HEK293 (cell line): ENCODE results near the gene CR1.
A peak's percentile ranks its signal among the peaks of the same experiment; 100 is the strongest.

ENCODE experiments used
- CTCF ChIA-PET: fragments of 350-600 bp; formaldehyde crosslinking; extraction: SDS; loops from one replicate; lab custom pipeline; 2021; ENCODE audit warnings: antibody characterized with exemption; lab: Yijun Ruan, JAX
- POLR2A ChIA-PET: fragments of 300-600 bp; formaldehyde crosslinking; extraction: SDS; loops from one replicate; lab custom pipeline; 2020; ENCODE audit warnings: antibody characterized with exemption, inconsistent platforms; lab: Yijun Ruan, JAX
- H3K27ac ChIP-seq: fragments of 200-500 bp; sonication (Bioruptor generic); 2 replicates; pipeline ENCODE4 v1.5.1; 2014; ENCODE audit warnings: low read depth, low read length, control low read depth, inconsistent platforms; ENCODE audit errors: extremely low read depth
- H3K36me3 ChIP-seq, 2 experiments: fragments of 200-500 bp in 1 of 2; sonication (Bioruptor generic) in 1 of 2; 1 replicate in 1 of 2; 2 replicates in 1 of 2; pipeline ENCODE4 v1.5.1; 2014 to 2017; ENCODE audit warnings: inconsistent platforms in 2 of 2, low read length in 2 of 2; ENCODE audit not compliant: control insufficient read depth in 2 of 2, insufficient read depth in 1 of 2
- H3K4me1 ChIP-seq: fragments of 200-500 bp; sonication (Bioruptor generic); 2 replicates; pipeline ENCODE4 v1.5.1; 2014; ENCODE audit warnings: mild to moderate bottlenecking, low read length, inconsistent platforms; ENCODE audit not compliant: control insufficient read depth, insufficient read depth
- H3K4me3 ChIP-seq: 2 replicates; pipeline ENCODE4 v1.5.1; 2011; ENCODE audit warnings: low read depth, mild to moderate bottlenecking, control low read depth, low read length, moderate library complexity
- H3K9me3 ChIP-seq: fragments of 200-500 bp; sonication (Bioruptor generic); 2 replicates; pipeline ENCODE4 v1.5.1; 2014; ENCODE audit warnings: low read depth, low read length, inconsistent platforms; ENCODE audit not compliant: control insufficient read depth, insufficient read depth
- HOXC10 ChIP-seq: sonication (generic); formaldehyde crosslinking; IDR thresholded peaks from 2 replicates; pipeline ENCODE4 v1.8.1; 2023; ENCODE audit warnings: mild to moderate bottlenecking, missing genetic modification reagents
- SCRT2 ChIP-seq: fragments of 450-650 bp; formaldehyde crosslinking; IDR thresholded peaks from 2 replicates; pipeline ENCODE4 v1.5.1; 2016; ENCODE audit warnings: missing biosample characterization, missing genetic modification characterization
- TRIM28 ChIP-seq: IDR thresholded peaks from 2 replicates; pipeline ENCODE4 v1.6.1; 2011; ENCODE audit warnings: low read length, control low read depth, borderline replicate concordance
- ZFP37 ChIP-seq: fragments of 450-650 bp; formaldehyde crosslinking; IDR thresholded peaks from 2 replicates; pipeline ENCODE4 v1.5.1; 2016; ENCODE audit warnings: missing biosample characterization, missing genetic modification characterization
- ZNF121 ChIP-seq: fragments of 450-650 bp; formaldehyde crosslinking; IDR thresholded peaks from 2 replicates; pipeline ENCODE4 v1.5.1; 2016; ENCODE audit warnings: missing biosample characterization, missing genetic modification characterization
- ZNF157 ChIP-seq: fragments of 450-650 bp; formaldehyde crosslinking; IDR thresholded peaks from 2 replicates; pipeline ENCODE4 v1.5.1; 2016; ENCODE audit warnings: missing biosample characterization, missing genetic modification characterization
- ZNF214 ChIP-seq: fragments of 450-650 bp; formaldehyde crosslinking; IDR thresholded peaks from 2 replicates; pipeline ENCODE4 v1.5.1; 2017; ENCODE audit warnings: missing biosample characterization, mild to moderate bottlenecking, missing genetic modification characterization, borderline replicate concordance
- ZNF302 ChIP-seq: fragments of 450-650 bp; formaldehyde crosslinking; IDR thresholded peaks from 2 replicates; pipeline ENCODE4 v1.5.1; 2016; ENCODE audit warnings: missing biosample characterization, missing genetic modification characterization, low read depth
- ZNF341 ChIP-seq: fragments of 450-650 bp; formaldehyde crosslinking; IDR thresholded peaks from 2 replicates; pipeline ENCODE4; 2016; ENCODE audit warnings: low read depth, missing biosample characterization, missing genetic modification characterization
- ZNF449 ChIP-seq: fragments of 450-650 bp; formaldehyde crosslinking; IDR thresholded peaks from 2 replicates; pipeline ENCODE4 v1.5.1; 2017; ENCODE audit warnings: missing biosample characterization, mild to moderate bottlenecking, missing genetic modification characterization, moderate library complexity
- ZNF501 ChIP-seq: fragments of 450-650 bp; formaldehyde crosslinking; IDR thresholded peaks from 2 replicates; pipeline ENCODE4 v1.5.1; 2016; ENCODE audit warnings: missing biosample characterization, missing genetic modification characterization
- ZNF514 ChIP-seq: fragments of 450-650 bp; formaldehyde crosslinking; IDR thresholded peaks from 2 replicates; pipeline ENCODE4 v1.5.1; 2016; ENCODE audit warnings: missing biosample characterization, missing genetic modification characterization
- ZNF529 ChIP-seq: fragments of 450-650 bp; formaldehyde crosslinking; IDR thresholded peaks from 2 replicates; pipeline ENCODE4 v1.5.1; 2017; ENCODE audit warnings: missing genetic modification characterization, missing biosample characterization; ENCODE audit not compliant: insufficient replicate concordance
- ZNF530 ChIP-seq: fragments of 450-650 bp; formaldehyde crosslinking; IDR thresholded peaks from 2 replicates; pipeline ENCODE4 v1.5.1; 2016; ENCODE audit warnings: low read depth, missing biosample characterization, missing genetic modification characterization
- ZNF544 ChIP-seq: fragments of 450-650 bp; formaldehyde crosslinking; IDR thresholded peaks from 2 replicates; pipeline ENCODE4 v1.5.0; 2017; ENCODE audit warnings: missing biosample characterization, missing genetic modification characterization
- ZNF624 ChIP-seq: fragments of 450-650 bp; formaldehyde crosslinking; IDR thresholded peaks from 2 replicates; pipeline ENCODE4 v1.5.1; 2017; ENCODE audit warnings: missing biosample characterization, missing genetic modification characterization
- ZNF654 ChIP-seq: fragments of 450-650 bp; formaldehyde crosslinking; IDR thresholded peaks from 2 replicates; pipeline ENCODE4 v1.5.1; 2016; ENCODE audit warnings: low read depth, missing biosample characterization, missing genetic modification characterization
- ZNF660 ChIP-seq: fragments of 450-650 bp; IDR thresholded peaks from 2 replicates; pipeline ENCODE4 v1.5.1; 2018; ENCODE audit warnings: missing biosample characterization, mild to moderate bottlenecking, missing genetic modification characterization
- ZNF670 ChIP-seq: fragments of 450-650 bp; formaldehyde crosslinking; IDR thresholded peaks from 2 replicates; pipeline ENCODE4 v1.5.1; 2016; ENCODE audit warnings: missing biosample characterization, missing genetic modification characterization, low read depth
- ZNF776 ChIP-seq: fragments of 450-650 bp; formaldehyde crosslinking; IDR thresholded peaks from 2 replicates; pipeline ENCODE4 v1.5.0; 2017; ENCODE audit warnings: missing biosample characterization, missing genetic modification characterization, borderline replicate concordance
- ZSCAN23 ChIP-seq: fragments of 450-650 bp; formaldehyde crosslinking; IDR thresholded peaks from 2 replicates; pipeline ENCODE4 v1.5.1; 2016; ENCODE audit warnings: missing biosample characterization, missing genetic modification characterization
- TF ChIP-seq, protein P1 (sequence below): fragments of 450-650 bp; formaldehyde crosslinking; IDR thresholded peaks from 2 replicates; pipeline ENCODE4 v1.5.1; 2016; ENCODE audit warnings: missing biosample characterization, missing genetic modification characterization
- TF ChIP-seq, protein P2 (sequence below): fragments of 450-650 bp; formaldehyde crosslinking; IDR thresholded peaks from 2 replicates; pipeline ENCODE4 v1.5.1; 2016; ENCODE audit warnings: missing biosample characterization, missing genetic modification characterization
- TF ChIP-seq, protein P3 (sequence below): fragments of 450-650 bp; formaldehyde crosslinking; IDR thresholded peaks from 2 replicates; pipeline ENCODE4 v1.5.1; 2016; ENCODE audit warnings: missing biosample characterization, missing genetic modification characterization

CR1 gene

GRCh38 chr1:207612762-207613161, 116.8 kb downstream of the CR1 start:
- POLR2A ChIA-PET, result no interaction called here

DNA sequence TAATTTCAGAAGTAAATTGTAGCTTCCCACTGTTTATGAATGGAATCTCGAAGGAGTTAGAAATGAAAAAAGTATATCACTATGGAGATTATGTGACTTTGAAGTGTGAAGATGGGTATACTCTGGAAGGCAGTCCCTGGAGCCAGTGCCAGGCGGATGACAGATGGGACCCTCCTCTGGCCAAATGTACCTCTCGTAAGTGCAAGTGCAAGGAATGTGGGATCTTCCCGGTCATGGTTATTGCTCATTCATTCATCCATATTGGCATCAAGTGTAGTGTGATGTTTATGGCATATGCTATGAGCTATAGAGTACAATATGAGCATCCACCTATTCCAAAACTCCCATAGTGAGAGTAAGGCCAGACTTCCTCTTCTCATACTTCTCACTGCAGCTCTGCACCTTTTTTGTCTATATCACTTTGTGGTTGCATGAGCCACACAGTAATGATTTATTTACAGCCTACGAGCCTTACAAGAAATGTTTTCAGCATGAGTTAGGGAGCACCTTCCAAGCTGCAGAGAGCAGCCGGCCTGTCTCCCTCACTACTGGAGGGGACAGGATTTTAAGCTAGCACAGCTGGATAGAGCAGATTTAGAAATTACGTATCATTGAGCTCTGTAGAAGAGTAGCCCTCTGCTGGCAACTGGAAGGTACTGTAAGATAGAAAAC, 124.0 kb downstream of the CR1 start:
- no peaks in the 10 kb centered on the region for H3K4me1 ChIP-seq
- TF ChIP-seq ZNF501 (tag by site-specific recombination), result no peak
- no peak for TF ChIP-seq HOXC10 (CRISPR knock-in tag)
- TF ChIP-seq, protein P1, sequence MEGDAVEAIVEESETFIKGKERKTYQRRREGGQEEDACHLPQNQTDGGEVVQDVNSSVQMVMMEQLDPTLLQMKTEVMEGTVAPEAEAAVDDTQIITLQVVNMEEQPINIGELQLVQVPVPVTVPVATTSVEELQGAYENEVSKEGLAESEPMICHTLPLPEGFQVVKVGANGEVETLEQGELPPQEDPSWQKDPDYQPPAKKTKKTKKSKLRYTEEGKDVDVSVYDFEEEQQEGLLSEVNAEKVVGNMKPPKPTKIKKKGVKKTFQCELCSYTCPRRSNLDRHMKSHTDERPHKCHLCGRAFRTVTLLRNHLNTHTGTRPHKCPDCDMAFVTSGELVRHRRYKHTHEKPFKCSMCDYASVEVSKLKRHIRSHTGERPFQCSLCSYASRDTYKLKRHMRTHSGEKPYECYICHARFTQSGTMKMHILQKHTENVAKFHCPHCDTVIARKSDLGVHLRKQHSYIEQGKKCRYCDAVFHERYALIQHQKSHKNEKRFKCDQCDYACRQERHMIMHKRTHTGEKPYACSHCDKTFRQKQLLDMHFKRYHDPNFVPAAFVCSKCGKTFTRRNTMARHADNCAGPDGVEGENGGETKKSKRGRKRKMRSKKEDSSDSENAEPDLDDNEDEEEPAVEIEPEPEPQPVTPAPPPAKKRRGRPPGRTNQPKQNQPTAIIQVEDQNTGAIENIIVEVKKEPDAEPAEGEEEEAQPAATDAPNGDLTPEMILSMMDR (tag by site-specific recombination), result peak; percentile 40; the same call in 1 of the 2 replicates
- TF ChIP-seq ZNF654, result peak; percentile 49
- TF ChIP-seq, all 188 proteins: peak for 2
- Histone ChIP-seq H3K4me3 (no peak overlapping the region), H3K36me3 (no peaks in the 10 kb centered on the region), H3K27ac (no peak overlapping the region), H3K9me3 (no peaks in the 10 kb centered on the region)
- ChIA-PET POLR2A (interaction anchor here (1.0 kb wide), 1 partner anchor 53 kb away, joined by 3 read pairs; no protein-coding TSS in a partner anchor), CTCF (interaction anchor here (0.6 to 2.5 kb wide), 20 partner anchors 9 to 1705 kb away, joined by 3 to 27 read pairs (median 4); partner anchors contain the start of gene CR1L)

More at GRCh38 chr1:207612762-207613161, 116.8 kb downstream of the CR1 start:
- H3K4me1 ChIP-seq, result no peaks in the 10 kb centered on the region
- no peaks in the 10 kb centered on the region for H3K36me3 ChIP-seq
- CTCF ChIA-PET, result interaction anchor here (1.0 to 4.0 kb wide), 2 partner anchors 8 to 33 kb away, joined by 3 to 22 read pairs; no protein-coding TSS in a partner anchor
- H3K9me3 ChIP-seq, result no peaks in the 10 kb centered on the region
- H3K27ac ChIP-seq, result no peak overlapping the region
- H3K4me3 ChIP-seq, result no peak overlapping the region
- TF ChIP-seq ZNF776 (tag by site-specific recombination) (no peak), ZSCAN23 (tag by site-specific recombination) (no peak), ZNF660 (no peak), ZNF530 (tag by site-specific recombination) (no peak), ZNF670 (tag by site-specific recombination) (no peak), TRIM28 (no peak), ZNF544 (tag by site-specific recombination) (no peak), ZNF157 (tag by site-specific recombination) (no peak), SCRT2 (tag by site-specific recombination) (no peak), ZNF214 (no peak), ZNF449 (tag by site-specific recombination) (no peak), ZNF341 (tag by site-specific recombination) (no peak), ZNF529 (tag by site-specific recombination) (no peak), ZFP37 (tag by site-specific recombination) (no peak), ZNF624 (tag by site-specific recombination) (no peak), ZNF302 (tag by site-specific recombination) (no peak), ZNF121 (no peak), ZNF514 (tag by site-specific recombination) (no peak)
- TF ChIP-seq, protein P2, sequence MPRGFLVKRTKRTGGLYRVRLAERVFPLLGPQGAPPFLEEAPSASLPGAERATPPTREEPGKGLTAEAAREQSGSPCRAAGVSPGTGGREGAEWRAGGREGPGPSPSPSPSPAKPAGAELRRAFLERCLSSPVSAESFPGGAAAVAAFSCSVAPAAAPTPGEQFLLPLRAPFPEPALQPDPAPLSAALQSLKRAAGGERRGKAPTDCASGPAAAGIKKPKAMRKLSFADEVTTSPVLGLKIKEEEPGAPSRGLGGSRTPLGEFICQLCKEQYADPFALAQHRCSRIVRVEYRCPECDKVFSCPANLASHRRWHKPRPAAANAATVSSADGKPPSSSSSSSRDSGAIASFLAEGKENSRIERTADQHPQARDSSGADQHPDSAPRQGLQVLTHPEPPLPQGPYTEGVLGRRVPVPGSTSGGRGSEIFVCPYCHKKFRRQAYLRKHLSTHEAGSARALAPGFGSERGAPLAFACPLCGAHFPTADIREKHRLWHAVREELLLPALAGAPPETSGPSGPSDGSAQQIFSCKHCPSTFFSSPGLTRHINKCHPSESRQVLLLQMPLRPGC (tag by site-specific recombination), result no peak
- TF ChIP-seq, protein P3, sequence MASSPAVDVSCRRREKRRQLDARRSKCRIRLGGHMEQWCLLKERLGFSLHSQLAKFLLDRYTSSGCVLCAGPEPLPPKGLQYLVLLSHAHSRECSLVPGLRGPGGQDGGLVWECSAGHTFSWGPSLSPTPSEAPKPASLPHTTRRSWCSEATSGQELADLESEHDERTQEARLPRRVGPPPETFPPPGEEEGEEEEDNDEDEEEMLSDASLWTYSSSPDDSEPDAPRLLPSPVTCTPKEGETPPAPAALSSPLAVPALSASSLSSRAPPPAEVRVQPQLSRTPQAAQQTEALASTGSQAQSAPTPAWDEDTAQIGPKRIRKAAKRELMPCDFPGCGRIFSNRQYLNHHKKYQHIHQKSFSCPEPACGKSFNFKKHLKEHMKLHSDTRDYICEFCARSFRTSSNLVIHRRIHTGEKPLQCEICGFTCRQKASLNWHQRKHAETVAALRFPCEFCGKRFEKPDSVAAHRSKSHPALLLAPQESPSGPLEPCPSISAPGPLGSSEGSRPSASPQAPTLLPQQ, result no peak
